Vagina (tissue), 2 donors: Measurements from ENCODE around the gene FRY.

Experiments
- POLR2A ChIP-seq, 2 donors: fragments of 450-650 bp; IDR thresholded peaks; one replicate each; pipeline ENCODE4 v1.6.1; 2017; ENCODE audit warnings: antibody characterized with exemption in 2 of 2, mild to moderate bottlenecking in 2 of 2, moderate library complexity in 2 of 2
- POLR2AphosphoS5 ChIP-seq, 2 donors: sonication (generic); formaldehyde crosslinking; IDR thresholded peaks; one replicate each; pipeline ENCODE4 v1.9.0; 2017; ENCODE audit warnings: antibody characterized with exemption in 2 of 2, mild to moderate bottlenecking in 2 of 2, low read depth in 1 of 2; ENCODE audit not compliant: insufficient read depth in 1 of 2
- TF ChIP-seq, protein P1 (sequence below), 3 experiments: fragments of 450-650 bp in 2 of 3; fragments of 200-600 bp in 1 of 3; sonication (generic) in 1 of 3; IDR thresholded peaks; one replicate each; pipeline ENCODE4 v1.5.1; 2017 to 2019; ENCODE audit warnings: antibody characterized with exemption in 3 of 3, mild to moderate bottlenecking in 2 of 3, moderate library complexity in 2 of 3

DNA sequence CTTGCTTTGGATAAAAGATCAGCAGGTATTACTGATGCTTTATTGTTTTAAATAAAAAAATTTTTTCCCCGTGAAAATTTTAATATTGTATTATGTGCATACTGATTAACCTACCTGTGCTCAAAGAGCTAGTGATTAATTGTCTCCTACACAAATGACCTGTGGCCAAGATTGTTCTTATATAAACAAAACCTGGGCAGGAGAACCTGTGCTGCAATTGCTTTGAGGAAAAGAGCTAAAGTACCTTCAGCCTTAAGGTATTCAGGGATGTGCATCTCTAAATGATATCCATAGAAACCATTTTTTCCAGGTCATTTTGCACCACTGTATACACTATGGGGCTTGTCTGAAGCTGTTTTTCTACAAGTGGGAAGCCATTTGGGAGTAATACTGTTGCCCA lies 1.2 kb downstream of the FRY start:
- TF ChIP-seq, protein P1, sequence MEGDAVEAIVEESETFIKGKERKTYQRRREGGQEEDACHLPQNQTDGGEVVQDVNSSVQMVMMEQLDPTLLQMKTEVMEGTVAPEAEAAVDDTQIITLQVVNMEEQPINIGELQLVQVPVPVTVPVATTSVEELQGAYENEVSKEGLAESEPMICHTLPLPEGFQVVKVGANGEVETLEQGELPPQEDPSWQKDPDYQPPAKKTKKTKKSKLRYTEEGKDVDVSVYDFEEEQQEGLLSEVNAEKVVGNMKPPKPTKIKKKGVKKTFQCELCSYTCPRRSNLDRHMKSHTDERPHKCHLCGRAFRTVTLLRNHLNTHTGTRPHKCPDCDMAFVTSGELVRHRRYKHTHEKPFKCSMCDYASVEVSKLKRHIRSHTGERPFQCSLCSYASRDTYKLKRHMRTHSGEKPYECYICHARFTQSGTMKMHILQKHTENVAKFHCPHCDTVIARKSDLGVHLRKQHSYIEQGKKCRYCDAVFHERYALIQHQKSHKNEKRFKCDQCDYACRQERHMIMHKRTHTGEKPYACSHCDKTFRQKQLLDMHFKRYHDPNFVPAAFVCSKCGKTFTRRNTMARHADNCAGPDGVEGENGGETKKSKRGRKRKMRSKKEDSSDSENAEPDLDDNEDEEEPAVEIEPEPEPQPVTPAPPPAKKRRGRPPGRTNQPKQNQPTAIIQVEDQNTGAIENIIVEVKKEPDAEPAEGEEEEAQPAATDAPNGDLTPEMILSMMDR (IDR thresholded peaks at IDR 0.05): no peak
- no peak for TF ChIP-seq POLR2A (IDR thresholded peaks at IDR 0.05)
- TF ChIP-seq POLR2AphosphoS5 (IDR thresholded peaks at IDR 0.05; ENCODE audit: insufficient read depth in 1 of 2, low read depth in 1 of 2): no peak
